ENCODE results near the gene BRCC3. TPM values are rescaled to one million over a fixed set of nuclear protein-coding genes. Genes with fewer than 3 reads are reported as not detected.

BRCC3 gene
- total and polyA plus RNA-seq, 2 donors (not counting 3 experiments of a cell fraction or from before 2014, with no cell fraction given): 12.4 to 25.5 TPM

DNA sequence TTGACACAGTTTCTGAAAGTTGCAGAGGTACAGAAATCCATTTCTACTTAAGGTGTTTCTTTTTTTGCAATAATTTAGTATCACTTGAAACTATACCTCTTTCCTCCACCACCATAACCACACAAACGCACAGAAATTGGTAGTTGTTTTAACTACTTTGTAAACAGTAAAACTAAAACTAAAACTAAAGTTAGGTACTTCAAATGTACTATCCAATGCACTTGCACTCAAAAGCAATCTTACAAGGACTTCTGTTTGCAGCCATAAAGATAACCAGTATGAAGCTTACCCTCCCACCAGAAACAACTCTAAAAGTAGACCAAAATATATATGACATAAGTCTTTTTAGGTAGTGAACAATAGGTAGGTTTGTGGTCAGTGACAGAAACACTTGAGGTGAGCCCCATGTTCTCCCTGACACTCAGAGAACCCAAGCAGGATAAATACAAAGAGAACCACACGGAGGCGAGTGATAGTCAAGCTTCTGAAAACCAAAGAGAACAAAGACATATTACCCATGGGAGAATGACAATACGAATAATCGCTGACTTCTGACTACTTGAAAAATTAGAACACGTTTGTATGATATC lies 72.7 kb downstream of the BRCC3 start:
- intact Hi-C loops (cut with micrococcal nuclease): no loop called here

DNA sequence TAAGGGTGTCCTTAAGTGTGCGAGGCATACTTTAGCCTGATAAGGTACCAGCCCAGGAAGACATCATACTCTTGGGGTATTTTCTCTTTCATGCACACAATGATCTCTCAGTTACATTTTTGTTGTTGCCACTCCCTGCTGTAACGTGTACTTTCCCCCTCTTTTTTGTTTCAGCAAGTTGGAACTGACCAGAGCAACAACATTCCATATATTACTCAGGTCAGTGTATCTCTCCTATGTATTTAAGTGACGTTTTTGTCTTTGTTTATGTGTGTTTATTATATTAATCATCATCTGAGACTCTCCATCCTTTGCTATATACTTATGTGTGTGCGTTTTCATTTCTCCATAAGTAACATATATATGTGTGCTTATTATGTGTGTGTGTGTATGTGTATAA lies 73.6 kb downstream of the BRCC3 start:
- Histone ChIP-seq H3K9me1 (replicated peaks; ENCODE audit: control insufficient read depth, extremely low read depth, insufficient read depth, low read length) (no peaks in the 10 kb centered on the region), H3K36me3 (ENCODE audit: control insufficient read depth in 2 of 2, extremely low read depth in 1 of 2, insufficient read depth in 2 of 2, low read length in 2 of 2) (no peaks in the 10 kb centered on the region), H3K27ac (ENCODE audit: insufficient read depth, low read depth, low read length) (no peak overlapping the region), H3K27me3 (ENCODE audit: control insufficient read depth in 2 of 2, insufficient read depth in 2 of 2, low read length in 2 of 2) (peaks cover 0 to 3% of the 10 kb centered on the region in 2 experiments), H3K4me1 (ENCODE audit: control insufficient read depth, extremely low read depth, insufficient read depth, low read length) (no peaks in the 10 kb centered on the region), H4K20me1 (replicated peaks; ENCODE audit: control insufficient read depth, extremely low read depth, insufficient read depth, low read length) (no peaks in the 10 kb centered on the region), H3K4me3 (replicated peaks in 1 of 3; ENCODE audit: insufficient read depth in 1 of 3, low read depth in 1 of 3, low read length in 3 of 3) (no peak overlapping the region), H3K4me2 (ENCODE audit: insufficient read depth, low read length) (no peak overlapping the region), H2AFZ (ENCODE audit: low read depth, low read length) (no peak overlapping the region), H3K9me3 (replicated peaks; ENCODE audit: control insufficient read depth, insufficient read depth, low read length) (no peaks in the 10 kb centered on the region), H3K79me2 (ENCODE audit: control insufficient read depth, insufficient read depth, low read length) (no peaks in the 10 kb centered on the region), H3K9ac (replicated peaks; ENCODE audit: extremely low read depth, insufficient read depth, low read length) (no peak overlapping the region)
- intact Hi-C loops (cut with micrococcal nuclease): no loop called here
- dilution Hi-C loops (cut with MboI; ENCODE audit: extremely low pct_ligation_motif_present, low sequenced_read_pairs): no loop called here
- ChIA-PET POLR2A (no interaction called here), CTCF (no interaction called here)
- TF ChIP-seq EZH2 (IDR thresholded peaks at IDR 0.05; ENCODE audit: borderline replicate concordance, low read depth, low read length, severe bottlenecking) (no peak), POLR2AphosphoS5 (IDR thresholded peaks at IDR 0.05; ENCODE audit: insufficient read depth, low read depth, low read length) (no peak), FOS (IDR thresholded peaks at IDR 0.05; ENCODE audit: borderline replicate concordance, insufficient read depth, low read length) (no peak), POLR2A (IDR thresholded peaks at IDR 0.05; ENCODE audit: low read depth, low read length) (no peak), GATA2 (IDR thresholded peaks at IDR 0.05; ENCODE audit: insufficient read depth, insufficient read length, low read depth, low read length) (no peak), MYC (IDR thresholded peaks at IDR 0.05; ENCODE audit: low read depth, low read length) (no peak), JUN (IDR thresholded peaks at IDR 0.05; ENCODE audit: borderline replicate concordance, insufficient read depth, insufficient read length, low read depth) (no peak)
- TF ChIP-seq, protein P1, sequence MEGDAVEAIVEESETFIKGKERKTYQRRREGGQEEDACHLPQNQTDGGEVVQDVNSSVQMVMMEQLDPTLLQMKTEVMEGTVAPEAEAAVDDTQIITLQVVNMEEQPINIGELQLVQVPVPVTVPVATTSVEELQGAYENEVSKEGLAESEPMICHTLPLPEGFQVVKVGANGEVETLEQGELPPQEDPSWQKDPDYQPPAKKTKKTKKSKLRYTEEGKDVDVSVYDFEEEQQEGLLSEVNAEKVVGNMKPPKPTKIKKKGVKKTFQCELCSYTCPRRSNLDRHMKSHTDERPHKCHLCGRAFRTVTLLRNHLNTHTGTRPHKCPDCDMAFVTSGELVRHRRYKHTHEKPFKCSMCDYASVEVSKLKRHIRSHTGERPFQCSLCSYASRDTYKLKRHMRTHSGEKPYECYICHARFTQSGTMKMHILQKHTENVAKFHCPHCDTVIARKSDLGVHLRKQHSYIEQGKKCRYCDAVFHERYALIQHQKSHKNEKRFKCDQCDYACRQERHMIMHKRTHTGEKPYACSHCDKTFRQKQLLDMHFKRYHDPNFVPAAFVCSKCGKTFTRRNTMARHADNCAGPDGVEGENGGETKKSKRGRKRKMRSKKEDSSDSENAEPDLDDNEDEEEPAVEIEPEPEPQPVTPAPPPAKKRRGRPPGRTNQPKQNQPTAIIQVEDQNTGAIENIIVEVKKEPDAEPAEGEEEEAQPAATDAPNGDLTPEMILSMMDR (IDR thresholded peaks at IDR 0.05; ENCODE audit: extremely low read depth in 1 of 2, insufficient read depth in 1 of 2, low read depth in 1 of 2, low read length in 2 of 2): no peak
- TF ChIP-seq, protein P2, sequence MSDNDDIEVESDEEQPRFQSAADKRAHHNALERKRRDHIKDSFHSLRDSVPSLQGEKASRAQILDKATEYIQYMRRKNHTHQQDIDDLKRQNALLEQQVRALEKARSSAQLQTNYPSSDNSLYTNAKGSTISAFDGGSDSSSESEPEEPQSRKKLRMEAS (IDR thresholded peaks at IDR 0.05; ENCODE audit: insufficient read depth, insufficient read length): no peak
- FAIRE-seq (no peak), DNase-seq (ENCODE audit: low read depth, low spot score) (no peak)
- BruUV-seq (replicated peaks): no TSS peak

More for the DNA sequence above, 72.7 kb downstream of the BRCC3 start:
- Histone ChIP-seq H3K4me3 (replicated peaks in 1 of 3; ENCODE audit: insufficient read depth in 1 of 3, low read depth in 1 of 3, low read length in 3 of 3) (no peak overlapping the region), H3K27me3 (ENCODE audit: control insufficient read depth in 2 of 2, insufficient read depth in 2 of 2, low read length in 2 of 2) (peaks cover 0 to 3% of the 10 kb centered on the region in 2 experiments), H3K27ac (ENCODE audit: insufficient read depth, low read depth, low read length) (no peak overlapping the region), H3K9me3 (replicated peaks; ENCODE audit: control insufficient read depth, insufficient read depth, low read length) (no peaks in the 10 kb centered on the region), H3K4me1 (ENCODE audit: control insufficient read depth, extremely low read depth, insufficient read depth, low read length) (no peaks in the 10 kb centered on the region), H3K79me2 (ENCODE audit: control insufficient read depth, insufficient read depth, low read length) (no peaks in the 10 kb centered on the region), H3K9ac (replicated peaks; ENCODE audit: extremely low read depth, insufficient read depth, low read length) (no peak overlapping the region), H3K9me1 (replicated peaks; ENCODE audit: control insufficient read depth, extremely low read depth, insufficient read depth, low read length) (no peaks in the 10 kb centered on the region), H3K36me3 (ENCODE audit: control insufficient read depth in 2 of 2, extremely low read depth in 1 of 2, insufficient read depth in 2 of 2, low read length in 2 of 2) (no peaks in the 10 kb centered on the region), H3K4me2 (ENCODE audit: insufficient read depth, low read length) (no peak overlapping the region), H2AFZ (ENCODE audit: low read depth, low read length) (no peak overlapping the region), H4K20me1 (replicated peaks; ENCODE audit: control insufficient read depth, extremely low read depth, insufficient read depth, low read length) (no peaks in the 10 kb centered on the region)
- no peak for FAIRE-seq
- TF ChIP-seq GATA2 (IDR thresholded peaks at IDR 0.05; ENCODE audit: insufficient read depth, insufficient read length, low read depth, low read length) (no peak), EZH2 (IDR thresholded peaks at IDR 0.05; ENCODE audit: borderline replicate concordance, low read depth, low read length, severe bottlenecking) (no peak), MYC (IDR thresholded peaks at IDR 0.05; ENCODE audit: low read depth, low read length) (no peak)
- BruUV-seq (replicated peaks): no TSS peak
- ChIA-PET CTCF (interaction anchor here (1.1 to 1.3 kb wide), 2 partner anchors 127 to 226 kb away, joined by 3 read pairs; no protein-coding TSS in a partner anchor), POLR2A (no interaction called here)
- dilution Hi-C loops (cut with MboI; ENCODE audit: extremely low pct_ligation_motif_present, low sequenced_read_pairs): no loop called here
- DNase-seq (ENCODE audit: low read depth, low spot score): no peak

Measured in endothelial cell of umbilical vein (primary cell).